Liver (tissue), 9 donors: ENCODE measurements around the gene TMEM221. TPM values are rescaled to one million over a fixed set of nuclear protein-coding genes. Genes with fewer than 3 reads are reported as not detected.

Source experiments
- DNase-seq: peaks from one replicate; pipeline ENCODE4 v3.0.0-alpha.2; 2017; ENCODE audit warnings: low spot score
- H3K27ac ChIP-seq, 2 donors: one replicate each; pipeline ENCODE4 v1.7.0; 2013; ENCODE audit warnings: inconsistent platforms in 2 of 2, low read length in 2 of 2, control low read depth in 1 of 2, low read depth in 1 of 2, mild to moderate bottlenecking in 1 of 2
- H3K27me3 ChIP-seq, 4 donors: one replicate each; pipeline versions ENCODE4 v1.6.1 to v1.7.0; 2013; ENCODE audit warnings: low read length in 3 of 4, inconsistent platforms in 1 of 4, mild to moderate bottlenecking in 1 of 4, moderate library complexity in 1 of 4; ENCODE audit not compliant: control insufficient read depth in 4 of 4, insufficient read depth in 4 of 4
- H3K36me3 ChIP-seq, 4 donors: one replicate each; pipeline versions ENCODE4 v1.6.1 to v1.7.0; 2013; ENCODE audit warnings: low read length in 3 of 4, mild to moderate bottlenecking in 3 of 4, low read depth in 1 of 4, moderate library complexity in 1 of 4; ENCODE audit not compliant: control insufficient read depth in 4 of 4, insufficient read depth in 3 of 4
- H3K4me1 ChIP-seq, 4 donors: one replicate each; pipeline versions ENCODE4 v1.6.1 to v1.7.0; 2013; ENCODE audit warnings: low read length in 3 of 4, mild to moderate bottlenecking in 3 of 4, moderate library complexity in 1 of 4; ENCODE audit not compliant: control insufficient read depth in 4 of 4, insufficient read depth in 4 of 4
- H3K4me3 ChIP-seq, 3 donors: one replicate each; pipeline versions ENCODE4 v1.6.1 to v1.7.0; 2013; ENCODE audit warnings: low read length in 3 of 3, control low read depth in 1 of 3, low read depth in 1 of 3, mild to moderate bottlenecking in 1 of 3
- H3K9ac ChIP-seq, 2 donors: one replicate each; pipeline ENCODE4 v1.7.0; 2013; ENCODE audit warnings: low read length in 2 of 2, mild to moderate bottlenecking in 2 of 2, moderate library complexity in 2 of 2, control low read depth in 1 of 2, low read depth in 1 of 2
- H3K9me3 ChIP-seq, 4 donors: one replicate each; pipeline versions ENCODE4 v1.6.1 to v1.7.0; 2013; ENCODE audit warnings: low read length in 3 of 4; ENCODE audit not compliant: control insufficient read depth in 4 of 4
- EGR1 ChIP-seq, 2 donors: IDR thresholded peaks; 2 replicates each; pipeline ENCODE4 v1.6.1; 2016 to 2018; ENCODE audit warnings: antibody characterized with exemption in 2 of 2, low read depth in 2 of 2
- FOXA1 ChIP-seq: IDR thresholded peaks from 2 replicates; pipeline ENCODE4 v1.6.1; 2016; ENCODE audit warnings: antibody characterized with exemption
- GABPA ChIP-seq, 2 donors: IDR thresholded peaks in 1 of 2; conservative IDR thresholded peaks in 1 of 2; 2 replicates each; pipeline ENCODE4 v1.6.1; 2016; ENCODE audit warnings: antibody characterized with exemption in 2 of 2, mild to moderate bottlenecking in 1 of 2, moderate library complexity in 1 of 2
- JUND ChIP-seq, 2 donors: IDR thresholded peaks; 2 replicates each; pipeline ENCODE4 v1.6.1; 2016; ENCODE audit warnings: antibody characterized with exemption in 2 of 2
- RAD21 ChIP-seq, 2 donors: IDR thresholded peaks; 2 replicates each; pipeline ENCODE4 v1.6.1; 2016; ENCODE audit warnings: antibody characterized with exemption in 2 of 2, mild to moderate bottlenecking in 2 of 2
- REST ChIP-seq: IDR thresholded peaks from 2 replicates; pipeline ENCODE4 v1.6.1; 2016; ENCODE audit warnings: antibody characterized with exemption, mild to moderate bottlenecking
- RXRA ChIP-seq, 2 donors: IDR thresholded peaks; 2 replicates each; pipeline ENCODE4 v1.6.1; 2017 to 2018; ENCODE audit warnings: antibody characterized with exemption in 2 of 2, mild to moderate bottlenecking in 1 of 2
- TAF1 ChIP-seq: conservative IDR thresholded peaks from 2 replicates; pipeline ENCODE4 v1.6.1; 2016; ENCODE audit warnings: antibody characterized with exemption, mild to moderate bottlenecking
- ZBTB33 ChIP-seq: IDR thresholded peaks from 2 replicates; pipeline ENCODE4 v1.6.1; 2016; ENCODE audit warnings: antibody characterized with exemption
- WGBS: extraction: QIAGEN DNeasy Blood & Tissue Kit; methylation state at CpG from one replicate; pipeline ENCODE4 v1.1.7; 2013; 5-methylcytosine and 5-hydroxymethylcytosine counted together
- polyA plus RNA-seq, 2 donors: library from polyadenylated mRNA; stranded (reverse) in 1 of 2; unstranded in 1 of 2; fragments of 200-250 nt in 1 of 2; fragments of >200 nt in 1 of 2; fragmentation: Nextera tagmentation in 1 of 2; extraction: Ambion mirVana in 1 of 2; gene quantifications; one replicate each; pipeline versions ENCODE4 v1.2.1 to v1.2.3, GENCODE V29; 2013 to 2015
- total RNA-seq, 2 donors: library from RNA; depleted of rRNA; stranded (reverse); fragments of >200 nt; gene quantifications; one replicate each; pipeline ENCODE4 v1.2.3, GENCODE V29; 2014
- TF ChIP-seq, protein P1 (sequence below): IDR thresholded peaks from 2 replicates; pipeline ENCODE4 v1.6.1; 2016; ENCODE audit warnings: antibody characterized with exemption
- donor health status: healthy.
- donor health status: healthy.
- donor health status: healthy.
- donor health status: healthy.
- donor health status: healthy.

TMEM221 gene
- total and polyA plus RNA-seq, 4 donors = 0.06 to 0.15 (median 0.11) TPM

DNA sequence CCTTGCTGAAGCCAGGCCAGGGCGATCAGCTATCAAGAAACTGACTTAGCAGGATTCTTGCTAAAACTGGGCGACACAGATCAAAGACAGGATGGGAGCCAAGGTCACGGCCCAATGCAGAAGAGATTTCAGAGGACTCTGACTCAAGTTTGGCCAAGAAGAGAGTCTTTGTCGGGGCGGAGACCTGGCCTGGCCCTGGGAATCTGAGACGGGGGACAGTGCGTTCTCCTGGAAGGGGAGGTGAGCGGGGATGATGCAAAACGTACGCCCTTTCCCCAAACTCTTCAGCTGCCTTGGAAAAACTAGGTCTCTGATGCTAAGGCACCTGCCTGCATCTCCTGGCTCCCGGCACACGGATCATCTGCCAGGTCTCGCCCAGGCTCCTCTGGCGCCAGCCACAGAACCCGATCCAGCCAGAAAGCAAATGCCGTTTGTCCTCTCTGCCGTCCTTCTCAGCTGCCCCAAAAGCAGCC, 18.8 kb downstream of the TMEM221 start:
- Histone ChIP-seq H3K9me3 (no peaks in the 10 kb centered on the region), H3K9ac (no peak overlapping the region), H3K4me1 (no peaks in the 10 kb centered on the region), H3K4me3 (no peak overlapping the region), H3K27ac (no peak overlapping the region), H3K36me3 (no peaks in the 10 kb centered on the region), H3K27me3 (no peaks in the 10 kb centered on the region)
- TF ChIP-seq REST (no peak), EGR1 (IDR thresholded peaks at IDR 0.05; ENCODE audit: low read depth in 2 of 2) (no peak), RXRA (IDR thresholded peaks at IDR 0.05) (no peak), RAD21 (IDR thresholded peaks at IDR 0.05) (no peak), ZBTB33 (no peak), JUND (IDR thresholded peaks at IDR 0.05) (no peak), TAF1 (no peak)
- TF ChIP-seq, protein P1, sequence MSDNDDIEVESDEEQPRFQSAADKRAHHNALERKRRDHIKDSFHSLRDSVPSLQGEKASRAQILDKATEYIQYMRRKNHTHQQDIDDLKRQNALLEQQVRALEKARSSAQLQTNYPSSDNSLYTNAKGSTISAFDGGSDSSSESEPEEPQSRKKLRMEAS = no peak
- WGBS = 77% methylated on average over 17 of the region's 17 CpGs
- DNase-seq = no peak

GRCh38 chr19:17424743-17425365, 23.6 kb downstream of the TMEM221 start:
- H3K36me3 ChIP-seq = peaks cover 0 to 2% (median 0%) of the 10 kb centered on the region in 4 donors
- no peaks in the 10 kb centered on the region for H3K9me3 ChIP-seq
- peaks cover 0 to 6% (median 2%) of the 10 kb centered on the region in 4 donors for H3K4me1 ChIP-seq
- TF ChIP-seq RXRA (IDR thresholded peaks at IDR 0.05) (no peak), GABPA (IDR thresholded peaks at IDR 0.05 in 1 of 2, conservative IDR thresholded peaks at IDR 0.05 in 1 of 2) (no peak), FOXA1 (no peak)
- 54% methylated on average over 27 of the region's 27 CpGs for WGBS
- DNase-seq = no peak
- H3K9ac ChIP-seq = no peak overlapping the region
- no peaks in the 10 kb centered on the region for H3K27me3 ChIP-seq
- H3K27ac ChIP-seq = no peak overlapping the region
- no peak overlapping the region for H3K4me3 ChIP-seq
